HG03457 (cell line): ENCODE measurements around the gene MMP14.
"Not testable (repeated sequence)": the region's sequence is repeated elsewhere in the genome, so short reads cannot be mapped to it uniquely, and the experiment has no call there.

Experiments
- ATAC-seq: cut with Tn5 transposase; IDR thresholded peaks from one replicate; pipeline ENCODE4 v1.9.1; 2021; ENCODE audit warnings: moderate number of reproducible peaks; ENCODE audit not compliant: unreplicated experiment

The MMP14 gene

DNA sequence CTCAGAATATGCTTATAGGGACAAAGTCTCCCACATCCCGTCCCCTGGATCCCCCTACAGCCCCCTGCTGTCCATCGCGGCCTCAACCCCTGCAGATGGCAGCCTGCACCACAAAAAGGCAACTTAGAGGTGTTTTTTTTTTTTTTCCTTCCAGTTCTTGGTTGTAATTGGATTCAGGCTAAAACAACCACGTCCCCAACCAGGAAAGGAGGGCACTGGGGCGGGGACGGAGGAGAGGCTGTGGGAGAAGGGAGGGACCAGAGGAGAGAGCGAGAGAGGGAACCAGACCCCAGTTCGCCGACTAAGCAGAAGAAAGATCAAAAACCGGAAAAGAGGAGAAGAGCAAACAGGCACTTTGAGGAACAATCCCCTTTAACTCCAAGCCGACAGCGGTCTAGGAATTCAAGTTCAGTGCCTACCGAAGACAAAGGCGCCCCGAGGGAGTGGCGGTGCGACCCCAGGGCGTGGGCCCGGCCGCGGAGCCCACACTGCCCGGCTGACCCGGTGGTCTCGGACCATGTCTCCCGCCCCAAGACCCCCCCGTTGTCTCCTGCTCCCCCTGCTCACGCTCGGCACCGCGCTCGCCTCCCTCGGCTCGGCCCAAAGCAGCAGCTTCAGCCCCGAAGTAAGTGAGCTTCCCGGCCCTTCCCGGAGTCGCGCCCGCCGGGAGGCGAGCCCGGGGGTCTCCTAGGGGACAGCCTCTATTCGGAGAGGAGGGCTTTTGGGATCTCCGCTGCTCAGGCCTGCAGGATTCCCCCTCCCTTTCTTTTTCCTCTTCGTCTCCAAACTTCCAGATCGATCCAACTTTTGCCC is at the start of gene MMP14:
MMP14 (plus strand) TSS at position 285 of the 813 bp plus-strand sequence; CDS start at position 518, 233 bp downstream.
- no peak for ATAC-seq

GRCh38 chr14:22786685-22787084 is 49.7 kb upstream of the MMP14 start:
- no peak for ATAC-seq

DNA sequence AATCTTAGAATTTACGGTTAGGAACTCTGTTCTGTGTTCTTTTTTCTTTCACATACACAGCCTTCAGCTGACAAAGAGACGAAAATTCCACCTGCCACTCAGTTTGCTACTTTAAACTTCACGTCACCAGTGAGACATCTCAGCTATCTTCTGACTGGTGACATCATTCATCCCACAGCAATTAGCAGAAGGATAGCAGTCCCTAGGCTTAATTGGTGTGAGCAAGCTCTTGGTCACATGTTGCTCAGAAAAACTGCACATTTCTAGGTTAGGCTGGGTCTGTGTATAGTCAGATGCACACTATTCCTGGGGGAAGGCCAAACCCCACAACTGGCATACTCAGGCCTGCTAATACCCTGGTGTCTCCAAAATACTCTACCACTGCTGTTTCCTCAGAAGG is 45.1 kb upstream of the MMP14 start:
- ATAC-seq, result no peak

DNA sequence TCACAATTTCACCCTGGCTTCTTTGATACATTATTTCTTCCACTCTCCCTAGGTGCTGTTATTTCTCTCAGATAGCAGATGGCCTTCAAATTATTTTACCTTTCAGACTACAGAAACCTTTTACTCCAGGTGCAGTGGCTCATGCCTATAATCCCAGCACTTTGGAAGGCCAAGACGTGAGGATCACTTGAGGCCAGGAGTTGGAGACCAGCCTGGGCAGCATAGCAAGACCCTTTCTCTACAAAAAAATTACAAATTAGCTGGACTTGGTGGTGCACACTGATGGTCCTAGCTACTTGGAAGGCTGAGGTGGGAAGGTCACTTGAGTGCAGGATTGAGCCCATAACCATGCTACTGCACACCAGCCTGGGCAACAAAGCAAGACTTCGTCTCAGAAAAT is 44.2 kb upstream of the MMP14 start:
- ATAC-seq, result no peak

GRCh38 chr14:22793550-22793949 is 42.8 kb upstream of the MMP14 start:
- ATAC-seq, result not testable (repeated sequence)

- ATAC-seq, result no peak
Observed at GRCh38 chr14:22793976-22794375, 42.4 kb upstream of the MMP14 start.

DNA sequence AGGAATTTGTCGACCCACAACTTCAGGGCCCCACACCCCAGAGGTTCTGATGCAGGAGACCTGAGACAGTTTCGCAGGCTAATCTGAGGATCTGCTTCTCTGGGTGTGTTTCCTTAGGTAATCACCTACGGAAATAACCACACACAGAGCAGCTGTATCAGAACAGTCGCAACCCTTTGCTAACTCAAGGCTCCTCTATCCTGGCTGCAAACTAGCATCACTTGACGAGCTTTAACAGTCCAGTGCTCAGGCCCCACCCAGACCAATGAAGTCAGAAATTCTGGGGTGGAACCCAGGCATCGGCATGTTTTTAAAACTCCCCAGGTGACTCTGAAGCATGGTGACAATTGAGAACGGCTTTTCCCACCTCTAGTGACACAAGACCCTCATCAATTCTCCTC is 41.8 kb upstream of the MMP14 start:
- no peak for ATAC-seq

- ATAC-seq, result no peak
Observed at GRCh38 chr14:22796087-22796707, 40.2 kb upstream of the MMP14 start.

GRCh38 chr14:22797017-22797917 is 39.1 kb upstream of the MMP14 start:
- ATAC-seq, result no peak

DNA sequence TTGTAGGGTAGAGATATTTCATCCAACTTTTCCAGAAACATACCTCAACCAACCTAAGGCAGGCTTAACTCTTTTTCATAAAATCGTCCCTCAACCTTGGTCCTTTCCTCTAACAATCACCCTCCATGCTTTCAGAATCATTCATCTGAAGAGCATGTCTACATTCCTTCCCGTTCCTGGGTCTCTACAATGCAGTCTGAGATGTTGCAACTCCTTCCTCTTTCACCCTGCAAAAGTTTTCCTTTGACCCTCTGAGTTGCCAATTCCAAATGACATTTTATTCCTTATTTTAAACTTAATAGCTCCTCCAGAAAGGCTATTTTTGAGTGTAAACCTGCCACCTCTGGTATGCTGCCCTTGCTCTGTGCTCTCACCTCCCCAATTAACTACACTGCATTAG is 37.9 kb upstream of the MMP14 start:
- ATAC-seq, result no peak

DNA sequence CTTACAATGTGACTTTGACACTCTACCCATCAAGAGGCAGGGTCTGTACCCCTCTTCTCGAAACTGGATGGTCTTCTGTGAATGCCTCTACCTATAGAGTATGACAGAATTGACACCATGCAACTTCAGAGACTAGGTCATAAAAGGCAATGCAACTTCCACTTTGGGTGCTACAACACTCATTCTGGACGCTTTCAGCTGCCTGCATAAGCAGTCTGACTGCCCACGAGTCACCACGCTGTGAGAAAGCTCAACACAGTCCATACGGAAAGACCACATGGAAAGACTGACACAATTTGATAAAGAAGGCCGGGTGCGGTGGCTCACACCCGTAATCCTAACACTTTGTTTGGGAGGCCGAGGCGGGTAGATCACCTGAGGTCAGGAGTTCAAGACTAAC is 36.0 kb upstream of the MMP14 start:
- ATAC-seq, result no peak

DNA sequence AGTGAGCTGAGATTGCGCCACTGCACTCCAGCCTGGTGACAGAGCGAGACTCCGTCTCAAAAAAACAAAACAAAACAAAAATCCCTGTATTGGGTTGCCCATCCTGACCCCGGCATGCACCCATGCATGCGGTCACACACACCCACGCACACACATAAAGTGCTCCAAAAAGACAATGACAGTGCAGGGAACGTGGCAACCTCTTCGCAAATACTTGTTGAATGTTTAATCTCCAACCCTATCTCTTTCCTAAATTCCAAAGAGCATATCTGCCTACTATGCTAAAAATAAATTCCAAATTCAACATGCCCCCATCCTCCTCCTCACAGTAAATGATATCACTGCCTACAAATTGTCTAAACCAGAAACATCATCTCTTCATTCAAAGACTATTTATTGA is 34.7 kb upstream of the MMP14 start:
- ATAC-seq, result no peak

DNA sequence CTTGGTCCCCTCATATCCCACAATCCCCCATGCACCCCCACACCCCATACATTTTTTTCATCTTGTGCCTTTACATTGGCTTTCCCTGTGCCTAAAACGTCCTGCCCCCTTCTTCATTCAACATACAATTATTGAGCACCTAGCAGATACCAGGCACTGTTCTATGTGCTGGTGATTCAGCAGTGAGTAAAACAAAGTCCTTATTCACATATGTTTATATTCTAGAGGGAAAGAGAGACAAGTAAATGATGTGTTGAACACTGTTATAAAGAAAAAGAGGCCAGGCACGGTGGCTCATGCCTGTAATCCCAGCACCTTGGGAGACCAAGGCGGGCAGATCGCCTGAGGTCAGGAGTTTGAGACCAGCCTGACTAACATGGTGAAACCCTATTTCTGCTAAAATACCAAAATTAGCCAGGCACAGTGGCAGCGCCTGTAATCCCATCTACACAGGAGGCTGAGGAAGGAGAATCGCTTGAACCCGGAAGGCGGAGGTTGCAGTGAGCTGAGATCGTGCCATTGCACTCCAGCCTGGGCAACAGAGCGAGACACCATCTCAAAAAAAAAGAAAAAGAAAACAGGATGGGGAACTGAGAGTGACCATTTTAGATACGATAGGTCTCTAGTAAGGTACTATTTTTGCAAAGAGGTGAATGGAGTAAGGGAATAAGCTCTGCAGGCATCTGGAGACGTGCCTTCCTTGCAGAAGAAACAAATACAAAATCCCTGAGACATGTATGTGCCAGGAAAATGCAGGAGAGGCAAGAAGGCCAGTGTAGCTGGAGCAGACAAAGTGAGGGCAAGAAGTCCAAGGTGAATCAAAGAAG is 33.3 kb upstream of the MMP14 start:
- ATAC-seq, result no peak

DNA sequence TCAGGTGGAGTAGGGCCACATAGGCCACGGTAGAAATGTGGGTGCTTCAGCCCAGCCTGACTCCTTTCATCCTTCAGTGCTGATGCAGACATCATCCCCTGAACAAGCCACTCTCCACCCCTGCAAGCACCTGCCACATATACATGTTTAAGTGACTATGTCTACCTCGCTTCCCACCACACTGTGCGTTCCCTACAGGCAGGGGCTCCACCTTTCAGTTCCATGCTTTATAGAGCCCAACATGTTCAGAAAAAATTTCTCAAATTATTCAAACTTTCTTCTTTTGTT is 32.8 kb upstream of the MMP14 start:
- ATAC-seq, result no peak

GRCh38 chr14:22805235-22805634 is 31.1 kb upstream of the MMP14 start:
- ATAC-seq, result not testable (repeated sequence)

DNA sequence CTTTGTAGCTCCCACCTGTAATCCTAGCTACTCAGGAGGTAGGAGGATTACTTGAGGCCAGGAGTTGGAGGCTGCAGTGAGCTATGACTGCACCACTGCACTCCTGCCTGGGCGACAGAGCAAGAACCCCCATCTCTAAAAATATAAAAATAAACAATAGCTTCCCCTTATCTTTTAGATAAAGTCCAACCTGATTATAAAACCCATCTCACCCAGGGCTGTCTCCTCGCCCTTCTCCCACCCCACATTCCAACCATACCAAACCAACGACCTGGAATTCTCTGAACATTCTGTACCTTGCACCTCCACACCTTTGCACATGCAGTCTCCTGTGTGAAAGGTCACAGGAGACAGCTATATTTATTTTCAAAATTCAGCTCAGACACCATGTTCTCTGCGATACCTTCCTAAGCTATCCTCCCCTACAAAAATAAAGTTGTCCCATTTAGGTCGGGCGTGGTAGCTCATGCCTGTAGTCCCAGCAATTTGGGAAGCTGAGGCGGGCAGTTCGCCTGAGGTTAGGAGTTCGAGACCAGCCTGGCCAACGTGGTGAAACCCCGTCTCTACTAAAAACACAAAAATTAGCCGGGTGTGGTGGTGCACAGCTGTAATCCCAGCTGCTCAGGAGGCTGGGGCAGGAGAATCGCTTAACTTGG is 28.8 kb upstream of the MMP14 start:
- no peak for ATAC-seq

DNA sequence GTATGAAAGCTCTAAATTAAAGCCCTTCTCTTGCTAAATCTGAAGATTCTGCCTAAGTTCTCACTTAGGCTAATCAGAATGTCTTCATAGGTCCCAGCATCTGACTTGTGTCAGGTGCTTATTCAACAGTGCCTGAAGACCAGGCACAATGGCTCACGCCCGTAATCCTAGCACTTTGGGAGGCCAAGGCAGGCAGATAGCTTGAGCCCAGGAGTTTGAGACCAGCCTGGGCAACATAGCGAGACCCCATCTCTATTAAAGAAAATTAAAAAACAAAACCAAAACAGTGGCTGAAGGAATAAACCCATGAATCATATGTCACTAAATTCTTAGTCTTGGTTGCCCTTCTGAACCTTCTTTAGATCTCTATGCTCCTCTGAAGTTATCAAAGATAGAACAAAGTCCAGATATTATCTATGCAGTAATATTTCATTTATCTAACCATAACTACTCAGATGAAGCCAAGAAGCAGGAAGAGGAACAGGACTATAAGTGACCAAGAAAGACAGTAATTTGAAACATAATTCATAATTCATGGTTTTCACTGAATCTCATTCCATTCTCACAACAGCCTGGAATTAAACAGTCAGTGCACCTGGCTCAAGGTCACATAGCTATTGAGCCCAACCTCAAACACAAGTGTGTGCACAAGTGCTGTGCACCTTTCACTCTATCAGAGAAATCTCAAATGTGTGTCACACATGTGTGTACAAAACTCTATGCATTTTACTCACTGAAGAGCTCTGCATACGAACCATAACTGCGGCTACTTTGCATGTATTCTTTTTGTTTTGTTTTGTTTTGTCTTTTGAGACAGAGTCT is 27.8 kb upstream of the MMP14 start:
- no peak for ATAC-seq

DNA sequence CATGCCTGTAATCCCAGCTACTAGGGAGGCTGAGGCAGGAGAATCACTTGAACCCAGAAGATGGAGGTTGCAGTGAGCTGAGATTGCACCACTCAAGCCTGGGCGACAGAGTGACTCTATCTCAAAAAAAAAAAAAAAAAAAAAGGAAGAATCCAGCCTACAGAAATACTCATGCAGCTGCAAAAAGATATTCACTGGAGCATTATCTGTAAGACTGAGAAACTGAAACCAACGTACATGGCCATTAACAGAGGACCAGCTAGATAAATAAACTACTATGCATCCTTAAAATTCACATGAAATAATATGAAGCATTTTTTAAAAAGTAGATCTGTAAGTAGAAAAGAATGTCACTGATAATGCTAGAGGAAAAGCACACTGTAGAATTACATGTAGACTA is 24.7 kb upstream of the MMP14 start:
- ATAC-seq, result no peak

GRCh38 chr14:22812744-22813143 is 23.6 kb upstream of the MMP14 start:
- no peak for ATAC-seq

- ATAC-seq, result no peak
Observed at GRCh38 chr14:22813145-22813544, 23.2 kb upstream of the MMP14 start.
